ENCODE data around the gene GSTA1.
"Not testable (repeated sequence)": the region's sequence is repeated elsewhere in the genome, so short reads cannot be mapped to it uniquely, and the experiment has no call there.

GSTA1 gene

GRCh38 chr6:52803668-52804255, at the start of gene GSTA1:
GSTA1 (minus strand) TSS chr6:52803816; CDS start chr6:52799267, 4,549 bp downstream.
- DNase-seq (ENCODE audit: low spot score): not testable (repeated sequence)

- no peak for DNase-seq (ENCODE audit: low spot score)
Observed at GRCh38 chr6:52849137-52849536, 45.5 kb upstream of the GSTA1 start.

- no peak for DNase-seq (ENCODE audit: low spot score)
Observed at GRCh38 chr6:52846002-52846401, 42.4 kb upstream of the GSTA1 start.

- DNase-seq (ENCODE audit: low spot score): no peak
Observed at GRCh38 chr6:52843605-52844004, 40.0 kb upstream of the GSTA1 start.

GRCh38 chr6:52840763-52841585, 37.4 kb upstream of the GSTA1 start, which contains the start of gene GSTA5:
GSTA5 (minus strand) TSS chr6:52840813.
- no peak for DNase-seq (ENCODE audit: low spot score)

GRCh38 chr6:52839124-52840055, 35.8 kb upstream of the GSTA1 start:
- peak; percentile 75 for DNase-seq (ENCODE audit: low spot score)

GRCh38 chr6:52834481-52834880, 30.9 kb upstream of the GSTA1 start:
- peak; percentile 66 for DNase-seq (ENCODE audit: low spot score)

- DNase-seq (ENCODE audit: low spot score): not testable (repeated sequence)
Observed at GRCh38 chr6:52830869-52831268, 27.3 kb upstream of the GSTA1 start.

GRCh38 chr6:52829046-52829817, 25.6 kb upstream of the GSTA1 start:
- DNase-seq (ENCODE audit: low spot score): no peak

GRCh38 chr6:52828621-52829020, 25.0 kb upstream of the GSTA1 start:
- not testable (repeated sequence) for DNase-seq (ENCODE audit: low spot score)

GRCh38 chr6:52827073-52827783, 23.6 kb upstream of the GSTA1 start:
- not testable (repeated sequence) for DNase-seq (ENCODE audit: low spot score)

- DNase-seq (ENCODE audit: low spot score): no peak
Observed at GRCh38 chr6:52826513-52826912, 22.9 kb upstream of the GSTA1 start.

GRCh38 chr6:52825900-52826459, 22.4 kb upstream of the GSTA1 start:
- not testable (repeated sequence) for DNase-seq (ENCODE audit: low spot score)

GRCh38 chr6:52825270-52825793, 21.7 kb upstream of the GSTA1 start:
- not testable (repeated sequence) for DNase-seq (ENCODE audit: low spot score)

GRCh38 chr6:52821842-52822241, 18.2 kb upstream of the GSTA1 start:
- no peak for DNase-seq (ENCODE audit: low spot score)

GRCh38 chr6:52820198-52820597, 16.6 kb upstream of the GSTA1 start:
- peak; percentile 78 for DNase-seq (ENCODE audit: low spot score)

GRCh38 chr6:52815167-52816092, 11.8 kb upstream of the GSTA1 start:
- peak; percentile 81 for DNase-seq (ENCODE audit: low spot score)

GRCh38 chr6:52814545-52814944, 10.9 kb upstream of the GSTA1 start:
- not testable (repeated sequence) for DNase-seq (ENCODE audit: low spot score)

- not testable (repeated sequence) for DNase-seq (ENCODE audit: low spot score)
Observed at GRCh38 chr6:52809777-52810176, 6.2 kb upstream of the GSTA1 start.
